ENCODE data around the gene CCDC158. TPM values are rescaled to one million over a fixed set of nuclear protein-coding genes. Genes with fewer than 3 reads are reported as not detected.
A peak's percentile ranks its signal among the peaks of the same experiment; 100 is the strongest.

The CCDC158 gene
- total and polyA plus RNA-seq, 2 experiments from 2014 or later, result 0.21 to 0.27 TPM

DNA sequence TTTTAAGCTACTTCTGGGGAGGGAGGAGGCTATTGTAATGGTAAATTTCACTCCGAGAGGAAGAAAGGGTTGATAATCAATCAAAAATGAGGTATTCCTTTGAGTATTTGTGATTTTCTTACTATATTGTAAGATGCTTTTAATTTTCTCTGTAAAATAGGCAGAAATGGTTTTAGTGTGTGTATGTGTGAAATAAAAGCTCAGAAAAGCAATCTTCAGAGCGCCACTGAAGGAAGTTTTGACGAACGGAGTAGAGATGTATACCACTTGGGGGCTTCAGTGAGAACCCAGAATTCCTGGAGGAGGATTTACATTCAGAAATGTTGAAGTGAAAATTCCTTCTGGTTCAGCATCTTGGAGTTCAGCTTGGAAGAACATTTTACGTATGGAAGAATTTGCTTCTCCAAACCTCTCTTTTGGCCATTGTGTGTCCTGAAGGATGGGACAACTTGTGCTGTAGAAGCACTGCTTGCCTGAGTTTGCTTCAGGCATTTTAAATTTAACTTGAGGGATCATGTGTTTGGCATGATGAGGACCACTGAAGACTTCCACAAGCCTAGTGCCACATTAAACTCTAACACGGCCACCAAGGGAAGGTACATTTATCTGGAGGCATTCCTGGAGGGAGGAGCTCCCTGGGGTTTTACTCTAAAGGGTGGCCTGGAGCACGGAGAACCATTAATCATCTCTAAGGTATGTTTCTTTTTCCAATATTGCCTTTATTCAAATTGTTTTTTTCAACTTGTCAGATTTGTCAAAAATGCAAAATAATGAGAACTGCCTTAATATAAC is 14.8 kb upstream of the CCDC158 start:
- H3K4me2 ChIP-seq, result peak overlapping the region; percentile 69
- peak overlapping the region; percentile 93 for H3K27ac Mint-ChIP-seq

More for the DNA sequence above, 14.8 kb upstream of the CCDC158 start:
- peaks cover 44% of the 10 kb centered on the region for H3K4me1 Mint-ChIP-seq
- no peaks in the 10 kb centered on the region for H3K27me3 ChIP-seq (ENCODE audit: insufficient read depth)
- no peak overlapping the region for H2AFZ ChIP-seq
- peak overlapping the region; percentile 65 for H3K27ac ChIP-seq (ENCODE audit: low read depth)
- peak overlapping the region; percentile 77 for H3K4me3 Mint-ChIP-seq
- no peaks in the 10 kb centered on the region for H3K9me3 Mint-ChIP-seq
- DNase-seq (ENCODE audit: low spot score) (peak; percentile 73), ATAC-seq (peak; percentile 85)
- no peaks in the 10 kb centered on the region for H4K20me1 ChIP-seq (replicated peaks; ENCODE audit: insufficient read depth)
- peaks cover 24% of the 10 kb centered on the region for H3K4me1 ChIP-seq (ENCODE audit: insufficient read depth)
- peak overlapping the region; percentile 43 for H3K4me3 ChIP-seq
- H3K27me3 Mint-ChIP-seq (ENCODE audit: insufficient read depth, low read depth, poor library complexity), result peaks cover 2% of the 10 kb centered on the region
- H3F3A ChIP-seq (replicated peaks; ENCODE audit: low read depth), result no peaks in the 10 kb centered on the region
- H3K79me2 ChIP-seq (replicated peaks; ENCODE audit: insufficient read depth), result no peaks in the 10 kb centered on the region
- no peaks in the 10 kb centered on the region for H3K36me3 ChIP-seq (ENCODE audit: insufficient read depth)
- TF ChIP-seq, protein P1, sequence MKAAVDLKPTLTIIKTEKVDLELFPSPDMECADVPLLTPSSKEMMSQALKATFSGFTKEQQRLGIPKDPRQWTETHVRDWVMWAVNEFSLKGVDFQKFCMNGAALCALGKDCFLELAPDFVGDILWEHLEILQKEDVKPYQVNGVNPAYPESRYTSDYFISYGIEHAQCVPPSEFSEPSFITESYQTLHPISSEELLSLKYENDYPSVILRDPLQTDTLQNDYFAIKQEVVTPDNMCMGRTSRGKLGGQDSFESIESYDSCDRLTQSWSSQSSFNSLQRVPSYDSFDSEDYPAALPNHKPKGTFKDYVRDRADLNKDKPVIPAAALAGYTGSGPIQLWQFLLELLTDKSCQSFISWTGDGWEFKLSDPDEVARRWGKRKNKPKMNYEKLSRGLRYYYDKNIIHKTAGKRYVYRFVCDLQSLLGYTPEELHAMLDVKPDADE (IDR thresholded peaks at IDR 0.05), result no peak
- no peak for TF ChIP-seq EZH2 (IDR thresholded peaks at IDR 0.05; ENCODE audit: low read depth, unreplicated experiment)
- TF ChIP-seq, protein P2, sequence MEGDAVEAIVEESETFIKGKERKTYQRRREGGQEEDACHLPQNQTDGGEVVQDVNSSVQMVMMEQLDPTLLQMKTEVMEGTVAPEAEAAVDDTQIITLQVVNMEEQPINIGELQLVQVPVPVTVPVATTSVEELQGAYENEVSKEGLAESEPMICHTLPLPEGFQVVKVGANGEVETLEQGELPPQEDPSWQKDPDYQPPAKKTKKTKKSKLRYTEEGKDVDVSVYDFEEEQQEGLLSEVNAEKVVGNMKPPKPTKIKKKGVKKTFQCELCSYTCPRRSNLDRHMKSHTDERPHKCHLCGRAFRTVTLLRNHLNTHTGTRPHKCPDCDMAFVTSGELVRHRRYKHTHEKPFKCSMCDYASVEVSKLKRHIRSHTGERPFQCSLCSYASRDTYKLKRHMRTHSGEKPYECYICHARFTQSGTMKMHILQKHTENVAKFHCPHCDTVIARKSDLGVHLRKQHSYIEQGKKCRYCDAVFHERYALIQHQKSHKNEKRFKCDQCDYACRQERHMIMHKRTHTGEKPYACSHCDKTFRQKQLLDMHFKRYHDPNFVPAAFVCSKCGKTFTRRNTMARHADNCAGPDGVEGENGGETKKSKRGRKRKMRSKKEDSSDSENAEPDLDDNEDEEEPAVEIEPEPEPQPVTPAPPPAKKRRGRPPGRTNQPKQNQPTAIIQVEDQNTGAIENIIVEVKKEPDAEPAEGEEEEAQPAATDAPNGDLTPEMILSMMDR (conservative IDR thresholded peaks at IDR 0.05; ENCODE audit: low read depth in 2 of 2), result peak in 1 of 2 experiments; percentile 30; a peak in 2 of 4 replicates
- TF ChIP-seq JUNB (IDR thresholded peaks at IDR 0.05; ENCODE audit: unreplicated experiment), result no peak
- TF ChIP-seq, protein P3, sequence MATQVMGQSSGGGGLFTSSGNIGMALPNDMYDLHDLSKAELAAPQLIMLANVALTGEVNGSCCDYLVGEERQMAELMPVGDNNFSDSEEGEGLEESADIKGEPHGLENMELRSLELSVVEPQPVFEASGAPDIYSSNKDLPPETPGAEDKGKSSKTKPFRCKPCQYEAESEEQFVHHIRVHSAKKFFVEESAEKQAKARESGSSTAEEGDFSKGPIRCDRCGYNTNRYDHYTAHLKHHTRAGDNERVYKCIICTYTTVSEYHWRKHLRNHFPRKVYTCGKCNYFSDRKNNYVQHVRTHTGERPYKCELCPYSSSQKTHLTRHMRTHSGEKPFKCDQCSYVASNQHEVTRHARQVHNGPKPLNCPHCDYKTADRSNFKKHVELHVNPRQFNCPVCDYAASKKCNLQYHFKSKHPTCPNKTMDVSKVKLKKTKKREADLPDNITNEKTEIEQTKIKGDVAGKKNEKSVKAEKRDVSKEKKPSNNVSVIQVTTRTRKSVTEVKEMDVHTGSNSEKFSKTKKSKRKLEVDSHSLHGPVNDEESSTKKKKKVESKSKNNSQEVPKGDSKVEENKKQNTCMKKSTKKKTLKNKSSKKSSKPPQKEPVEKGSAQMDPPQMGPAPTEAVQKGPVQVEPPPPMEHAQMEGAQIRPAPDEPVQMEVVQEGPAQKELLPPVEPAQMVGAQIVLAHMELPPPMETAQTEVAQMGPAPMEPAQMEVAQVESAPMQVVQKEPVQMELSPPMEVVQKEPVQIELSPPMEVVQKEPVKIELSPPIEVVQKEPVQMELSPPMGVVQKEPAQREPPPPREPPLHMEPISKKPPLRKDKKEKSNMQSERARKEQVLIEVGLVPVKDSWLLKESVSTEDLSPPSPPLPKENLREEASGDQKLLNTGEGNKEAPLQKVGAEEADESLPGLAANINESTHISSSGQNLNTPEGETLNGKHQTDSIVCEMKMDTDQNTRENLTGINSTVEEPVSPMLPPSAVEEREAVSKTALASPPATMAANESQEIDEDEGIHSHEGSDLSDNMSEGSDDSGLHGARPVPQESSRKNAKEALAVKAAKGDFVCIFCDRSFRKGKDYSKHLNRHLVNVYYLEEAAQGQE (IDR thresholded peaks at IDR 0.05; ENCODE audit: unreplicated experiment), result no peak
- TF ChIP-seq, protein P4, sequence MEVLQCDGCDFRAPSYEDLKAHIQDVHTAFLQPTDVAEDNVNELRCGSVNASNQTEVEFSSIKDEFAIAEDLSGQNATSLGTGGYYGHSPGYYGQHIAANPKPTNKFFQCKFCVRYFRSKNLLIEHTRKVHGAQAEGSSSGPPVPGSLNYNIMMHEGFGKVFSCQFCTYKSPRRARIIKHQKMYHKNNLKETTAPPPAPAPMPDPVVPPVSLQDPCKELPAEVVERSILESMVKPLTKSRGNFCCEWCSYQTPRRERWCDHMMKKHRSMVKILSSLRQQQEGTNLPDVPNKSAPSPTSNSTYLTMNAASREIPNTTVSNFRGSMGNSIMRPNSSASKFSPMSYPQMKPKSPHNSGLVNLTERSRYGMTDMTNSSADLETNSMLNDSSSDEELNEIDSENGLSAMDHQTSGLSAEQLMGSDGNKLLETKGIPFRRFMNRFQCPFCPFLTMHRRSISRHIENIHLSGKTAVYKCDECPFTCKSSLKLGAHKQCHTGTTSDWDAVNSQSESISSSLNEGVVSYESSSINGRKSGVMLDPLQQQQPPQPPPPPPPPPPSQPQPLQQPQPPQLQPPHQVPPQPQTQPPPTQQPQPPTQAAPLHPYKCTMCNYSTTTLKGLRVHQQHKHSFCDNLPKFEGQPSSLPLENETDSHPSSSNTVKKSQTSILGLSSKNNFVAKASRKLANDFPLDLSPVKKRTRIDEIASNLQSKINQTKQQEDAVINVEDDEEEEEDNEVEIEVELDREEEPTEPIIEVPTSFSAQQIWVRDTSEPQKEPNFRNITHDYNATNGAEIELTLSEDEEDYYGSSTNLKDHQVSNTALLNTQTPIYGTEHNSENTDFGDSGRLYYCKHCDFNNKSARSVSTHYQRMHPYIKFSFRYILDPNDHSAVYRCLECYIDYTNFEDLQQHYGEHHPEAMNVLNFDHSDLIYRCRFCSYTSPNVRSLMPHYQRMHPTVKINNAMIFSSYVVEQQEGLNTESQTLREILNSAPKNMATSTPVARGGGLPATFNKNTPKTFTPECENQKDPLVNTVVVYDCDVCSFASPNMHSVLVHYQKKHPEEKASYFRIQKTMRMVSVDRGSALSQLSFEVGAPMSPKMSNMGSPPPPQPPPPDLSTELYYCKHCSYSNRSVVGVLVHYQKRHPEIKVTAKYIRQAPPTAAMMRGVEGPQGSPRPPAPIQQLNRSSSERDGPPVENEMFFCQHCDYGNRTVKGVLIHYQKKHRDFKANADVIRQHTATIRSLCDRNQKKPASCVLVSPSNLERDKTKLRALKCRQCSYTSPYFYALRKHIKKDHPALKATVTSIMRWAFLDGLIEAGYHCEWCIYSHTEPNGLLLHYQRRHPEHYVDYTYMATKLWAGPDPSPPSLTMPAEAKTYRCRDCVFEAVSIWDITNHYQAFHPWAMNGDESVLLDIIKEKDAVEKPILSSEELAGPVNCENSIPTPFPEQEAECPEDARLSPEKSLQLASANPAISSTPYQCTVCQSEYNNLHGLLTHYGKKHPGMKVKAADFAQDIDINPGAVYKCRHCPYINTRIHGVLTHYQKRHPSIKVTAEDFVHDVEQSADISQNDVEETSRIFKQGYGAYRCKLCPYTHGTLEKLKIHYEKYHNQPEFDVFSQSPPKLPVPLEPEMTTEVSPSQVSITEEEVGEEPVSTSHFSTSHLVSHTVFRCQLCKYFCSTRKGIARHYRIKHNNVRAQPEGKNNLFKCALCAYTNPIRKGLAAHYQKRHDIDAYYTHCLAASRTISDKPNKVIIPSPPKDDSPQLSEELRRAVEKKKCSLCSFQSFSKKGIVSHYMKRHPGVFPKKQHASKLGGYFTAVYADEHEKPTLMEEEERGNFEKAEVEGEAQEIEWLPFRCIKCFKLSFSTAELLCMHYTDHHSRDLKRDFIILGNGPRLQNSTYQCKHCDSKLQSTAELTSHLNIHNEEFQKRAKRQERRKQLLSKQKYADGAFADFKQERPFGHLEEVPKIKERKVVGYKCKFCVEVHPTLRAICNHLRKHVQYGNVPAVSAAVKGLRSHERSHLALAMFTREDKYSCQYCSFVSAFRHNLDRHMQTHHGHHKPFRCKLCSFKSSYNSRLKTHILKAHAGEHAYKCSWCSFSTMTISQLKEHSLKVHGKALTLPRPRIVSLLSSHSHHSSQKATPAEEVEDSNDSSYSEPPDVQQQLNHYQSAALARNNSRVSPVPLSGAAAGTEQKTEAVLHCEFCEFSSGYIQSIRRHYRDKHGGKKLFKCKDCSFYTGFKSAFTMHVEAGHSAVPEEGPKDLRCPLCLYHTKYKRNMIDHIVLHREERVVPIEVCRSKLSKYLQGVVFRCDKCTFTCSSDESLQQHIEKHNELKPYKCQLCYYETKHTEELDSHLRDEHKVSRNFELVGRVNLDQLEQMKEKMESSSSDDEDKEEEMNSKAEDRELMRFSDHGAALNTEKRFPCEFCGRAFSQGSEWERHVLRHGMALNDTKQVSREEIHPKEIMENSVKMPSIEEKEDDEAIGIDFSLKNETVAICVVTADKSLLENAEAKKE (CRISPR knock-in tag; IDR thresholded peaks at IDR 0.05), result peak; percentile 64
- H3K36me3 Mint-ChIP-seq (ENCODE audit: low read depth), result peaks cover 3% of the 10 kb centered on the region; the same call in 1 of the 3 replicates
- no peaks in the 10 kb centered on the region for H3K9me2 ChIP-seq (ENCODE audit: insufficient read depth)
